A172 (cell line): Measurements from ENCODE around the gene PTHLH. TPM values are rescaled to one million over a fixed set of nuclear protein-coding genes. Genes with fewer than 3 reads are reported as not detected.

Source experiments
- DNase-seq: peaks from one replicate; pipeline ENCODE4 v3.0.0-alpha.2; 2015; ENCODE audit warnings: low spot score
- total RNA-seq: library from RNA; depleted of rRNA; stranded (reverse); fragments of >200 nt; shearing (Covaris generic); gene quantifications from 2 replicates; pipeline ENCODE4 v1.2.3, GENCODE V29; 2014; rRNA removed

The PTHLH gene
- total RNA-seq, 1 experiment from 2014 or later: 3.1 TPM

DNA sequence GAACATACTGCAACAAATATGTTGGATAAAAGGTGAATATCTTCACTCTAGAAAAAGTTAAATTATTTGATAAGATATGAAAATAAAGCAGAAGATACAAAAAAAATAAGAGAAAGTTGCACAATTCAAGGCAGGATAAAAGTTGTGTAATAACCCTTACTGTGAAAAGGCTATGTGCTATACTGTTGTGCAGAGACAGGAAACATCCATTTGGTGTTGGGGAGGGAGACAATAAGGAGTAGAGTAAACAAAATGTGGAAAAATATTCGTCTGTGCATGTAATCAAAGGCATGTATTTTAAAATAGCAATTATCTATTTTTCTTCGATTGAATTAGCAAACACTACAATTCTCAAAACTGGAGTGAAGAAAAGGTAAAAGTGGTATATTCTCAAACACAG, 34.8 kb downstream of the PTHLH start:
- DNase-seq: no peak

DNA sequence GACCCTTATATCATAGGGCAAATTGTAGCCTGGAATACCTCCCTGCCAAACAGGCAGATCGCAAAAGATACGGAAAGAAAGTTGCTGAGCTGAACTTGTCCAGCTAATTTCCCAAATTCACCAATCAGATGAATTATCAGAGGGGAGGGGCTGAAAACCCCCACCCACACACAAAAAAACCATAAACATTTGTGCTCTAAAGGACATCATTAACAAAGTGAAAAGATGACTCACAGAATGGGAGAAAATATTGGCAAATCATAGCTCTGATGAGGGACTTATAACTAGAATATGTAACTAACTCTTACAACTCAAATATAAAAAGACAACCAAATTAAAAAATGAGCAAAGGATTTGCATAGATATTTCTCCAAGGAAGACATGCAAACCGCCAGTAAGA, 36.3 kb downstream of the PTHLH start:
- no peak for DNase-seq

GRCh38 chr12:27934276-27934675, 38.3 kb downstream of the PTHLH start:
- DNase-seq: no peak

GRCh38 chr12:27931390-27931789, 41.1 kb downstream of the PTHLH start:
- DNase-seq: no peak

DNA sequence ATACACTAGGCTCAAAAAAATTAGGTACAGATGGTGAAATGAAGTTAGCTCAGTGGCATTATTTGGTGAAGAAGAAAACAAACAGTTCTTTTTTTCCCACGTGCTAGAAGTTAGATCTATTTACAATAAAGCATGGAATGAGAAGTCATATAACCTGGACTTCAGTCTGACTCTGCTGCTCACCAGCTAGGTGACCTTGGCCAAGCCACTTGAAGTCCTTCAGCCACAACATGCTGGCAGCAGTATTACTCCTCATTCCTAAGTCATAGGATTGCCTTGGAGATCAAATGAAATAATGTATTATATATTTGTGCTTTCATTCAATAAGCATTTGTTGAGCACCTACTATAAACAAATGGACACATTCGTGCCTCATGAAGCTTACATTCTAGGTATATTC, 45.2 kb downstream of the PTHLH start:
- DNase-seq: no peak

DNA sequence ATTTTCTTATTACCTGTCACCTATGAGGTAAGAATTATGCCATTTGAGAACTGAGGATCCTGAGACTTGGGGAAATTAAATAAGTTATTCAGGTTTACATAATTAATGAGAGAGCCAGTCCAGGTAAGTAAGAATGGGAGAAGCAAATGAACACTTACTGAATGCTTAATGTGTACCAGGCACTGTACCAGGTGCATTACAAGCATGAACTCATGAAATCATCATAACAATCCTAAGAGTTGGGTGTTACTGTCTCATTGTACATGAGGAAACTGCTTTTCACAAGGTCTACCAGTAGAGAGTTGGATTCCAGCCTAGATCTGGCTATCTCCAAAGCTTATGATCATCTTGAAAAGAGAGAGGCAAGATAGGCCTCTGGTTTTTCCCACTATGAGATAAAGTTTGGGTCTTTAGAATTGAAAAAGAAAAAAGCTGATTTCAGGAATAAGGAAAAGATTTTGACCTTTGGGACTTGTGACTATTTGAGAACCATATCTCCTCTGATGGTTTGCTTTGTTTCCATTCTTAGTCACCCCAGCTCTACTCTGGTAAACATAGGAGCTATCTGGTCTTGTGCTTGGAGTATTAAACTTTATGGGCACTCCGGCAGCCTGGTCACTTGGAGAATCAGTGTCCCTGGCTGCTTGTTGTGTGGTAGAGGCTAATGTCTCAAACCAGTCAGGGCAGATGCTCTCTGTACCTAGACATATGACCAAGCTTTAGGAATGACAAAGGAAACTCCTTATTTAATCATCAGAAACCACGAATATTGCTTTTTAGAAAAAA, 48.0 kb downstream of the PTHLH start:
- DNase-seq: no peak

- DNase-seq: no peak
These were observed 49.9 kb downstream of the PTHLH start for GRCh38 chr12:27922531-27923139.

DNA sequence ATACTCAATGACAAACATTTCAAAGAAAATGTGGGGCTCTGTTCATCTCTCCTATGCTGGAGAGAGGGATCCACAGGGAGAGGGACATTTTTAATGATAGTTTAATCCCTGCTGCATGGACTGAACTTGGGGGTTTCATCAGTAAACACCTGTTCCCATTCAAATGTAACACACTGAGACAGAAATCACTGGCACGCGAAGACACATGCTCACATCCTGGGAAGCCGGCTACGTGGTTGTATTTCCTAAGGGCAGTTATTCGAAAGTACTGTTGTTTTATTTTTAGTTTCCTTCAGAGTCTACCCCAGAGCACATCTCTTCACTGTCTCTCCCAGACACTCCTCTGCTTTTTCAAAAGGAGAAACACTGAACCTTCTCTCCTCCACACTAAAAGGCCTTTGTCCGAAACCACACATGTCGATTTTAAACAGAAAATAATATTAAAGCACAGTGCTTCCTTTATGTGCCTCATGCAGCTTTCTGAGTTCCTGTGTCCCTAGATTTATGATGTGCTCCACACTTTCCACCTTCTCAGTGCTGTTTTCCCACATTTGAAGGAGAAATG, 52.8 kb downstream of the PTHLH start:
- DNase-seq: no peak

DNA sequence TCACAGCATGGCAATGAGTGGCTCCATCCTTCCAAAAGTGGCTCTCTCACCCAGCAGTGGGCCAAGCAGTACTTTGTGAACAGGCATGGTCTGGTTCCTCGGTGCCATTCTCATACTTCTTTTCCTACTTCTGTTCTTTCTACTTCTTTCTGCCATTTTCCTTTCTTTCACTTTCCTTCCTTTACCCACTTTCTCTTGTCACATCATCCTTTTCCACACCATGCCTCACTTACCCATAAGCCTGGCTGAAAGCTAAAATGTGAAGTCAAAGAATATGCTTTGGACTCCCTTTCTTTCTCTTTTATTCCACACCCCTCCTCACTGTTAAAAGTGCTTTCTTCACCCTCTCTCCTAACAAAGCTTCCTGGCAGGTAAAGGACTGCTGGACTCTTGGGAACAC, 57.0 kb downstream of the PTHLH start:
- DNase-seq: no peak

DNA sequence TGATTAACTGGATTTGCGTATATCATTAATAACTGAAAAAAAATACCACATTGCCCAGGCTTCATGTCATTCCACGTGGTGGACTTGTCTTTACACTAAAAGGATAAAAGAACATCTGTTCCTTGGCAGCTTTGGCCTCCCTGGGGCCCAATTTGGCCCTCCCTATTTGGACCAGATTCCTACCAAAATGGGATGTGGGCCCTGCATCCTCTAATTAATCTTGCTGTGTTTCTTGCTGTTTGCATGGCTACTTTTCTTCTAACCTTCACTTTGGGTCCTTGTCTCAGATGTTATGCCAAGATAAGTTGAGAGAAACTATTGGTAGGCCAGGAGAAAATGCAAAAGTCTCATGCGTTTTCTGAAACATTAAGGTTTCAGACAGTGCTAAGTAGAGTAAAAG, 57.5 kb downstream of the PTHLH start:
- DNase-seq: no peak

- no peak for DNase-seq
These were observed 58.4 kb downstream of the PTHLH start for GRCh38 chr12:27913999-27914614.

GRCh38 chr12:27911397-27911796, 61.1 kb downstream of the PTHLH start:
- DNase-seq: no peak

Other genes starting within 250 kb of the PTHLH start
- 18.4 and 19.0 TPM in 2 replicates for gene KLHL42, start 192.5 kb downstream of the PTHLH start, total RNA-seq
- gene MANSC4, start 192.5 kb downstream of the PTHLH start, total RNA-seq: not detected in 2 replicates
- gene CCDC91, start 217.7 kb upstream of the PTHLH start, total RNA-seq: 18.6 and 21.4 TPM in 2 replicates